Measurements from ENCODE around the gene TLNRD1.

DNA sequence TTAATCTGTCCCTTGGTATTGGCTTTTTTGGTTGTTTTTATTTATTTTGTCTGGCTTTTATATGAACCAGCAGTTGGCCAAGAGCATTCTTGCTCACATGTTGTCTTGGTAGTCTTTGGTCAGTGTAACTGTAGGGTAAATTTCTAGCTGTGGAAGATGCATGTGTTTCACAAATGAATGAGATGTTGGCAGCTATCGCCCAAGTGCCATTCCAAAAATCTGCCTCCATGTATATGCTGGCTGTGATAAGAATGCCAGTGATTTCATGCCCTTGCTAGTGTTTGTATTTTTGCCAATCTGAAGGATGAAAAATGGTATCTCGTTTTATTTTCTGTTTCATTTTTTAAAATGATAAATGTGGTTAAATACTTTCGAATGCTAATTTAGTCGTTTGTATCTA, 50.1 kb downstream of the TLNRD1 start:
- TF ChIP-seq, protein P1, sequence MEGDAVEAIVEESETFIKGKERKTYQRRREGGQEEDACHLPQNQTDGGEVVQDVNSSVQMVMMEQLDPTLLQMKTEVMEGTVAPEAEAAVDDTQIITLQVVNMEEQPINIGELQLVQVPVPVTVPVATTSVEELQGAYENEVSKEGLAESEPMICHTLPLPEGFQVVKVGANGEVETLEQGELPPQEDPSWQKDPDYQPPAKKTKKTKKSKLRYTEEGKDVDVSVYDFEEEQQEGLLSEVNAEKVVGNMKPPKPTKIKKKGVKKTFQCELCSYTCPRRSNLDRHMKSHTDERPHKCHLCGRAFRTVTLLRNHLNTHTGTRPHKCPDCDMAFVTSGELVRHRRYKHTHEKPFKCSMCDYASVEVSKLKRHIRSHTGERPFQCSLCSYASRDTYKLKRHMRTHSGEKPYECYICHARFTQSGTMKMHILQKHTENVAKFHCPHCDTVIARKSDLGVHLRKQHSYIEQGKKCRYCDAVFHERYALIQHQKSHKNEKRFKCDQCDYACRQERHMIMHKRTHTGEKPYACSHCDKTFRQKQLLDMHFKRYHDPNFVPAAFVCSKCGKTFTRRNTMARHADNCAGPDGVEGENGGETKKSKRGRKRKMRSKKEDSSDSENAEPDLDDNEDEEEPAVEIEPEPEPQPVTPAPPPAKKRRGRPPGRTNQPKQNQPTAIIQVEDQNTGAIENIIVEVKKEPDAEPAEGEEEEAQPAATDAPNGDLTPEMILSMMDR (IDR thresholded peaks at IDR 0.05; ENCODE audit: low read length), result no peak
- TF ChIP-seq EZH2 (IDR thresholded peaks at IDR 0.05; ENCODE audit: borderline replicate concordance, low read length), result no peak

Data from OCI-LY1 (cell line).